Suprapubic skin (tissue), 4 donors: ENCODE results near the gene ALPI. TPM values are rescaled to one million over a fixed set of nuclear protein-coding genes. Genes with fewer than 3 reads are reported as not detected.
A peak's percentile ranks its signal among the peaks of the same experiment; 100 is the strongest.

Experiments
- DNase-seq, 2 donors: peaks; one replicate each; pipeline ENCODE4 v3.0.0-alpha.2; 2019; ENCODE audit warnings: low spot score in 2 of 2
- H3K27ac ChIP-seq: fragments of 200-600 bp; sonication (generic); one replicate; pipeline ENCODE4 v1.5.1; 2019
- H3K27me3 ChIP-seq: fragments of 200-600 bp; sonication (generic); one replicate; pipeline ENCODE4 v1.5.1; 2019
- H3K36me3 ChIP-seq: fragments of 200-600 bp; sonication (generic); one replicate; pipeline ENCODE4 v1.5.1; 2019
- H3K4me1 ChIP-seq: fragments of 200-600 bp; sonication (generic); one replicate; pipeline ENCODE4 v1.5.1; 2019
- H3K4me3 ChIP-seq: fragments of 200-600 bp; sonication (generic); one replicate; pipeline ENCODE4 v1.5.1; 2019; ENCODE audit warnings: mild to moderate bottlenecking
- H3K9me3 ChIP-seq: fragments of 200-600 bp; sonication (generic); one replicate; pipeline ENCODE4 v1.5.1; 2019
- EP300 ChIP-seq: sonication (generic); formaldehyde crosslinking; IDR thresholded peaks from one replicate; pipeline ENCODE4 v1.6.1; 2017; ENCODE audit warnings: antibody characterized with exemption
- POLR2A ChIP-seq, 2 donors: fragments of 450-650 bp; IDR thresholded peaks; one replicate each; pipeline ENCODE4 v1.6.1; 2017; ENCODE audit warnings: antibody characterized with exemption in 2 of 2, mild to moderate bottlenecking in 2 of 2, moderate library complexity in 2 of 2
- POLR2AphosphoS5 ChIP-seq, 3 donors: sonication (generic); formaldehyde crosslinking; IDR thresholded peaks; one replicate each; pipeline ENCODE4 v1.6.1; 2017; ENCODE audit warnings: antibody characterized with exemption in 3 of 3
- WGBS: methylation state at CpG from one replicate; pipeline ENCODE4 v1.1.5; 2018; 5-methylcytosine and 5-hydroxymethylcytosine counted together
- total RNA-seq, 4 donors: library from RNA; depleted of rRNA; stranded (reverse); fragments of >200 nt; gene quantifications; one replicate each; pipeline ENCODE4 v1.1.0, GENCODE V29; 2016
- TF ChIP-seq, protein P1 (sequence below), 2 donors: fragments of 200-600 bp in 1 of 2; fragments of 450-650 bp in 1 of 2; sonication (generic) in 1 of 2; IDR thresholded peaks; one replicate each; pipeline ENCODE4 v1.5.1; 2016 to 2019; ENCODE audit warnings: antibody characterized with exemption in 2 of 2, mild to moderate bottlenecking in 1 of 2, moderate library complexity in 1 of 2

ALPI gene
- total RNA-seq, 4 donors from 2014 or later: not detected

DNA sequence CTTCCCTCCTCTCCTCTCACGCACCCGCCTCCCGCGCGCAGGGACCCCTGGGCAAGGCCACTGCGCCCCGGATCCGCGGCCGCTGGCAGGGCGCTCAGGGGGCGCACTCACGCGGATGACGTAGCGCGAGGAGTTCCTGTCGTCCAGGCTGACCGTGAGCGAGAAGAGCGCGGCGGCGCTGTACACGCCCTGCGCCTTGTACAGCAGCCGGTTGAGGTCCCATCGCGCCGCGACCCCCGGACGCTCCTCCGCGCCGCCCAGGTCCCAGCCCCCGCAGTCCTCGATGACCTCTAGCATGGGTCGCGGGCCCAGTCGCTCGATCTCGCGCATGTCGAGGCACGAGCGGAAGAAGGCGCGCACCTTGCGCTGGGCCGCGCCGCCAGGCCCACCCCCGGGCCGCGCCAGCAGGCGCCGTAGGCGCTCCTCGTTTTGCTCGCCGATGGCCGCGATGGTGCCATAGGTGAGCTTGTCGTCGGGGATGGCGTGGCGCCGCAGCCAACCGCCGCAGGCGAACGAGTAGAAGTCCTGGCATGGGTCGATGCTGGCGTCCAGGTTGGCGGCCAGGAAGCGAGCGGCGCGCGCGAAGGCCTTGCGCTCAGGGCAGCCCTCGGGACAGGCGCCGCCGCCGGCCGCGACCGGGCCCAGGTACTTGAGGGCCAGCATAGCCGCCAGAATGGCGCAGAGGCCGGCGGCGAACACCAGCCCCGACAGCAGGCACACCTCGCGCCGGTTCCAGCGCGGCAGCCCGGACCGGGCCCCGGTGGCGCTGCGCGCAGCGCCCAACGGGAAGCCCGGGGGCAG, 30.0 kb downstream of the ALPI start:
- Histone ChIP-seq H3K4me3 (peak overlapping the region; percentile 17), H3K4me1 (peaks cover 24% of the 10 kb centered on the region), H3K27ac (no peak overlapping the region), H3K27me3 (peaks cover 90% of the 10 kb centered on the region), H3K9me3 (no peaks in the 10 kb centered on the region), H3K36me3 (no peaks in the 10 kb centered on the region)
- TF ChIP-seq, protein P1, sequence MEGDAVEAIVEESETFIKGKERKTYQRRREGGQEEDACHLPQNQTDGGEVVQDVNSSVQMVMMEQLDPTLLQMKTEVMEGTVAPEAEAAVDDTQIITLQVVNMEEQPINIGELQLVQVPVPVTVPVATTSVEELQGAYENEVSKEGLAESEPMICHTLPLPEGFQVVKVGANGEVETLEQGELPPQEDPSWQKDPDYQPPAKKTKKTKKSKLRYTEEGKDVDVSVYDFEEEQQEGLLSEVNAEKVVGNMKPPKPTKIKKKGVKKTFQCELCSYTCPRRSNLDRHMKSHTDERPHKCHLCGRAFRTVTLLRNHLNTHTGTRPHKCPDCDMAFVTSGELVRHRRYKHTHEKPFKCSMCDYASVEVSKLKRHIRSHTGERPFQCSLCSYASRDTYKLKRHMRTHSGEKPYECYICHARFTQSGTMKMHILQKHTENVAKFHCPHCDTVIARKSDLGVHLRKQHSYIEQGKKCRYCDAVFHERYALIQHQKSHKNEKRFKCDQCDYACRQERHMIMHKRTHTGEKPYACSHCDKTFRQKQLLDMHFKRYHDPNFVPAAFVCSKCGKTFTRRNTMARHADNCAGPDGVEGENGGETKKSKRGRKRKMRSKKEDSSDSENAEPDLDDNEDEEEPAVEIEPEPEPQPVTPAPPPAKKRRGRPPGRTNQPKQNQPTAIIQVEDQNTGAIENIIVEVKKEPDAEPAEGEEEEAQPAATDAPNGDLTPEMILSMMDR (IDR thresholded peaks at IDR 0.05): no peak
- no peak for TF ChIP-seq EP300
- TF ChIP-seq POLR2AphosphoS5 (IDR thresholded peaks at IDR 0.05): no peak
- TF ChIP-seq POLR2A (IDR thresholded peaks at IDR 0.05): no peak
- peak in 1 of 2 donors; percentile 37 for DNase-seq
- WGBS: 3% methylated on average over 18 of the region's 111 CpGs

DNA sequence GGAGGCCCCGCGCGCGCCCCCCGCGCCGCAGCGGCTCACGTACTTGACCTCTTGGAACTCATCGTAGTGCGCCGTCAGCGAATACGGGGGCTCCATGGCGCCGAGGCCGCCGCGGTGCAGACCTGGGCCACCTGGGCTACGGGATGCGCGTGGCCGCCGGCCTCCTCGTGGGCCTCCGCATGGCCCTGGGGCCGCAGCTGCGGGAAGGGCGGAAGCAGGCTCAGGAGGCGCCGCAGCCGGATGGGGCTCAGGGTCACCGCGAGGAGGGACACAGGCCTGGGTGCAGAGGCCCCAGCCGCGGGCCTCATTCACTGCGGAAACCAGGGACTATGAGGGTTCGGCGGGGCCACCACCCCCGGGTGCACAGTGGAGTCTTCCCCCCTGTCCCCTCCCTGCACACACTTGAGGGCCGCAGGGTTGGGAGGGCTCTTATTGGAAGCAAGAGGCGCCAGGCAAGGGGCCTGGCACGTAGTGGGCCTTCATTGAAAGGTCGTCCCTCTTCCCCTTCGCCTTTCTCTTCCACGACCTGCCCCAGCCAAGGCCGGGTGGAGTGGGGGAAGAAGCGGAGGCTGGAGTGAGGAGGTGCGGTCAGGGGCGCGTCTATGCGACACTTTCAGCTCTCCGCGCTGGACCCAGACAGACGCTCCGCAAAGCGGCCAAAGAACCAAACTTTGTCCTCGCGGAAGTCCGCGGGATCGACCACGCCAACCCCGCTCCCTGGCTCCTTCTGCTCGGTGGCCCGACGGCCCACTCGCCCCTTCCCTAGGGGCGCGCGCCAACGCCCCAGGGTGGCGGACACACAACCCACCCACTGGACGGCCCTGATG, 30.8 kb downstream of the ALPI start:
- H3K4me1 ChIP-seq: peaks cover 24% of the 10 kb centered on the region
- no peaks in the 10 kb centered on the region for H3K36me3 ChIP-seq
- H3K9me3 ChIP-seq: no peaks in the 10 kb centered on the region
- peak in 1 of 2 donors; percentile 40 for DNase-seq
- TF ChIP-seq EP300: no peak
- TF ChIP-seq POLR2AphosphoS5 (IDR thresholded peaks at IDR 0.05): no peak
- TF ChIP-seq, protein P1 (IDR thresholded peaks at IDR 0.05): no peak
- TF ChIP-seq POLR2A (IDR thresholded peaks at IDR 0.05): no peak
- WGBS: 13% methylated on average over 19 of the region's 74 CpGs
- H3K27ac ChIP-seq: no peak overlapping the region
- H3K4me3 ChIP-seq: peak overlapping the region; percentile 39
- H3K27me3 ChIP-seq: peaks cover 84% of the 10 kb centered on the region

DNA sequence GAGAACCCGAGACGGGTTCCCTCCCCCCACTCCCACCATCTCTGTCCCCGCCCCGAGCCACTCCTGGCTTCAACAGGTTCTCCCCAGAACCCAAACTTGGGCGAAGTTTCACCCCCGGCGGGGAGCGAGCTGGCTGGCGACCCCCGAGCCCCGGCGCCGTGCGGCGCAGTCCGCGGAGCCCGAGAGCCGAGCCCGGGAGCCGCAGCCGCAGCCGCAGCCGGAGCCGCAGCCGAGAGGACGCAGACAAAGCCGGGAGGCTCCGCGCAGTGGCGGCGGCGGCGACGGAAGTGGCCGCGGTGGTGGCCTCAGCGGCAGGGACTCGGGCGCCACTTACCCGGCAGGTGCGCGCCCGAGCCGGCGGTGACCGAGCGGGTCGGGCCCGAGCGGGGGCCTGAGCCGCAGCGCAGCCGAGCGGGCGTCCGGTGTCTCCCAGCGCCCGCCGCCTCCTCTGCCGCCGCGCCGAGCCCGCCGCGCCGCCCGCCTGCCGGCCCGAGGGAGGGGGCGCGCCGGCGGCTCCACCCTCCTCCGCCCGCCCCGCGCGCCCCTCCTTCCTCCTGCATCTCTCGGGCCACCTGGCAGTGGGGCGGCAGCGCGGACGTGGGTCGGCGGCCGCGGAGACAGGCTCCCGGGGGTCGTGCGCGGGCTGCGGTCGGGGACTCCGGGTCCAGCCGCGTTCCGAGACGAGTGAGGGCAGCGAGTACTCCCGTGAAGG, 31.6 kb downstream of the ALPI start, which contains the start of gene ECEL1:
ECEL1 (minus strand) TSS at position 450 of the 712 bp plus-strand sequence. CDS start 1,181 bp downstream, outside the sequence.
- Histone ChIP-seq H3K36me3 (no peaks in the 10 kb centered on the region), H3K27me3 (peaks cover 77% of the 10 kb centered on the region), H3K27ac (no peak within 1 kb of the TSS), H3K4me3 (peak within 1 kb of the TSS; percentile 39), H3K4me1 (peaks cover 24% of the 10 kb centered on the region), H3K9me3 (no peaks in the 10 kb centered on the region)
- no peak for DNase-seq
- TF ChIP-seq, protein P1 (IDR thresholded peaks at IDR 0.05): no peak
- TF ChIP-seq EP300 (no peak), POLR2AphosphoS5 (IDR thresholded peaks at IDR 0.05) (no peak), POLR2A (IDR thresholded peaks at IDR 0.05) (no peak)
- WGBS: 4% methylated on average over 23 of the region's 102 CpGs

DNA sequence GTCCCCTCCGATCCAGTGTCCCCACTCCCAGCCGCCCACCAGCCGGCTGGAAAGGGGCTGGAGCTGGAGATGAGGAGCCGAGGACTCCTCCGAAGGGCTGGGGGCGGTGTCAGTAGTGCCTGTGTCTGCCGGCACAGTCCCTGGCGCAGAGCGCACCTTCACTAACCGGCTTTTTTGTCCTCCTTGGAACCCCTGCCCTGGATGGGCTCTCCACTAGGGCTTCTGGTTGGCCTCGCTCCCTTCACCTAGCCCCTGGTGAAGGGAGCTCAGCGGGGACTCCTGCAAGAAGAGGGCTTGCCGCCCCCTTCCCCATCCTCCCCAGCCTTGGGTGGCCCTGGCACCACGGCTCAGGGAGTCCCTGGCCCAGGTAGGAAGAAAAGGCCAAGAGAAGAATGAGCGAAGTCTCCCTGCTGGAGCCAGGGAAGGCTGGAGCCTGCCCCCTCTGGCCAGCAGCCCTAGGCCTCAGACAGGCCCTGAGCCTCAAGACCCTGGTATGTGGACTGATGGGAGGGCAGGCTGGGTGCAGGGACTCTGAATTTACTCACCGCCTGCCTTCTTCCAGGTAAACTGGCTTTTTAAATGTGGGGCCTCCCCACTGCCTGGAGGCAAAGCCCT, 32.3 kb downstream of the ALPI start:
- 64% methylated on average over 15 of the region's 16 CpGs for WGBS
- peak in 1 of 2 donors; percentile 42 for DNase-seq
- peaks cover 24% of the 10 kb centered on the region for H3K4me1 ChIP-seq
- peak overlapping the region; percentile 39 for H3K4me3 ChIP-seq
- no peaks in the 10 kb centered on the region for H3K9me3 ChIP-seq
- H3K36me3 ChIP-seq: no peaks in the 10 kb centered on the region
- H3K27ac ChIP-seq: no peak overlapping the region
- TF ChIP-seq, protein P1 (IDR thresholded peaks at IDR 0.05): no peak
- TF ChIP-seq POLR2AphosphoS5 (IDR thresholded peaks at IDR 0.05) (no peak), POLR2A (IDR thresholded peaks at IDR 0.05) (no peak)
- peaks cover 70% of the 10 kb centered on the region for H3K27me3 ChIP-seq
